Endothelial cell (in vitro differentiated cells): ENCODE measurements around the gene ZFHX3. TPM values are rescaled to one million over a fixed set of nuclear protein-coding genes. Genes with fewer than 3 reads are reported as not detected.

ENCODE experiments used
- DNase-seq: peaks from one replicate; pipeline ENCODE4 v3.0.0; 2021; ENCODE audit warnings: low spot score
- H3K27ac Mint-ChIP-seq: one replicate; pipeline ENCODE4 v1.8.0; 2021; ENCODE audit warnings: mixed read lengths, inconsistent platforms; ENCODE audit not compliant: unreplicated experiment
- H3K27me3 Mint-ChIP-seq: one replicate; pipeline ENCODE4 v1.8.0; 2021; ENCODE audit warnings: mild to moderate bottlenecking, moderate library complexity, mixed read lengths, inconsistent platforms; ENCODE audit not compliant: unreplicated experiment
- H3K36me3 Mint-ChIP-seq: one replicate; pipeline ENCODE4 v1.8.0; 2021; ENCODE audit warnings: mild to moderate bottlenecking, low read depth, mixed read lengths, inconsistent platforms; ENCODE audit not compliant: unreplicated experiment
- H3K4me1 Mint-ChIP-seq: one replicate; pipeline ENCODE4 v1.8.0; 2021; ENCODE audit warnings: mild to moderate bottlenecking, mixed read lengths, inconsistent platforms; ENCODE audit not compliant: unreplicated experiment
- H3K4me3 Mint-ChIP-seq: one replicate; pipeline ENCODE4 v1.8.0; 2021; ENCODE audit warnings: mild to moderate bottlenecking, mixed read lengths, inconsistent platforms; ENCODE audit not compliant: unreplicated experiment
- H3K9me3 Mint-ChIP-seq: one replicate; pipeline ENCODE4 v1.8.0; 2021; ENCODE audit warnings: mixed read lengths, inconsistent platforms; ENCODE audit not compliant: unreplicated experiment
- CTCF ChIP-seq: fragments of 200-600 bp; sonication (generic); IDR thresholded peaks from one replicate; pipeline ENCODE4 v1.5.0; 2021; ENCODE audit warnings: antibody characterized with exemption; ENCODE audit not compliant: unreplicated experiment
- total RNA-seq: library from RNA; stranded (reverse); fragmentation: NEBNext Ultra II Directional; extraction: Animal tissue kit (Norgen Biotek cat#: 25700); gene quantifications from one replicate; pipeline ENCODE4 v1.2.1, GENCODE V29; 2021; ENCODE audit not compliant: unreplicated experiment

Gene ZFHX3
- total RNA-seq, 1 donor from 2014 or later = 17.7 TPM

GRCh38 chr16:72833969-72834368 lies 214.0 kb downstream of the ZFHX3 start:
- Mint-ChIP-seq H3K27me3 (peaks cover 4% of the 10 kb centered on the region), H3K9me3 (no peaks in the 10 kb centered on the region), H3K27ac (no peak overlapping the region), H3K4me1 (peaks cover 6% of the 10 kb centered on the region), H3K4me3 (no peak overlapping the region), H3K36me3 (no peaks in the 10 kb centered on the region)
- no peak for DNase-seq
- TF ChIP-seq CTCF = no peak

GRCh38 chr16:72833482-72833881 lies 214.4 kb downstream of the ZFHX3 start:
- Mint-ChIP-seq H3K27me3 (peaks cover 4% of the 10 kb centered on the region), H3K36me3 (no peaks in the 10 kb centered on the region), H3K9me3 (no peaks in the 10 kb centered on the region), H3K4me3 (no peak overlapping the region), H3K4me1 (peaks cover 6% of the 10 kb centered on the region), H3K27ac (no peak overlapping the region)
- no peak for TF ChIP-seq CTCF
- no peak for DNase-seq

GRCh38 chr16:72832621-72833248 lies 215.2 kb downstream of the ZFHX3 start:
- H3K27me3 Mint-ChIP-seq = peaks cover 4% of the 10 kb centered on the region
- H3K4me3 Mint-ChIP-seq = no peak overlapping the region
- TF ChIP-seq CTCF = peak; percentile 96
- no peak overlapping the region for H3K27ac Mint-ChIP-seq
- H3K9me3 Mint-ChIP-seq = no peaks in the 10 kb centered on the region
- DNase-seq = peak; percentile 90
- H3K36me3 Mint-ChIP-seq = peaks cover 3% of the 10 kb centered on the region
- H3K4me1 Mint-ChIP-seq = peaks cover 6% of the 10 kb centered on the region

GRCh38 chr16:72829846-72830775 lies 217.8 kb downstream of the ZFHX3 start:
- no peaks in the 10 kb centered on the region for H3K9me3 Mint-ChIP-seq
- TF ChIP-seq CTCF = no peak
- H3K4me3 Mint-ChIP-seq = no peak overlapping the region
- peaks cover 4% of the 10 kb centered on the region for H3K36me3 Mint-ChIP-seq
- no peak for DNase-seq
- H3K4me1 Mint-ChIP-seq = no peaks in the 10 kb centered on the region
- no peaks in the 10 kb centered on the region for H3K27me3 Mint-ChIP-seq
- no peak overlapping the region for H3K27ac Mint-ChIP-seq

- Mint-ChIP-seq H3K27me3 (no peaks in the 10 kb centered on the region), H3K36me3 (peaks cover 4% of the 10 kb centered on the region), H3K4me1 (no peaks in the 10 kb centered on the region), H3K9me3 (no peaks in the 10 kb centered on the region), H3K27ac (no peak overlapping the region), H3K4me3 (no peak overlapping the region)
- no peak for DNase-seq
- no peak for TF ChIP-seq CTCF
Observed at GRCh38 chr16:72827866-72828265, 220.1 kb downstream of the ZFHX3 start.
